Right cardiac atrium (tissue), 5 donors: ENCODE data around the gene NR2E1. TPM values are rescaled to one million over a fixed set of nuclear protein-coding genes. Genes with fewer than 3 reads are reported as not detected.

ENCODE experiments used
- ATAC-seq, 2 donors: fragments of 200-7000 bp; cut with Tn5 transposase; one replicate each; pipeline versions ENCODE4 v1.8.0 to v1.9.1; 2020; ENCODE audit warnings: moderate library complexity in 2 of 2, mild to moderate bottlenecking in 1 of 2
- DNase-seq, 3 donors: peaks; one replicate each; pipeline ENCODE4 v3.0.0-alpha.2; 2020
- H3K27ac ChIP-seq: one replicate; pipeline ENCODE4 v1.5.1; 2013; ENCODE audit warnings: mild to moderate bottlenecking, low read length, control low read depth, moderate library complexity
- H3K27me3 ChIP-seq: one replicate; pipeline ENCODE4 v1.6.1; 2013; ENCODE audit not compliant: control insufficient read depth, insufficient read depth
- H3K4me1 ChIP-seq: one replicate; pipeline ENCODE4 v1.6.1; 2013; ENCODE audit warnings: low read length; ENCODE audit not compliant: control insufficient read depth, insufficient read depth
- H3K4me3 ChIP-seq: one replicate; pipeline ENCODE4 v1.5.1; 2013; ENCODE audit warnings: low read length, control low read depth
- H3K9me3 ChIP-seq: one replicate; pipeline ENCODE4 v1.6.1; 2013; ENCODE audit warnings: low read length; ENCODE audit not compliant: control insufficient read depth
- WGBS: extraction: QIAGEN DNeasy Blood & Tissue Kit; methylation state at CpG from one replicate; pipeline ENCODE4 v1.1.7; 2013; 5-methylcytosine and 5-hydroxymethylcytosine counted together
- intact Hi-C, 4 donors: fragments of 100-400 bp; cut with DNase I; formaldehyde crosslinking; loops; one replicate each; pipeline versions ENCODE4 v1.11.0 to v1.14.0; 2022 to 2023
- long read RNA-seq, 4 donors: library from polyadenylated mRNA; unstranded; transcript quantifications; one replicate each; pipeline ENCODE4 v2.0.0, GENCODE V29; 2020 to 2021
- polyA plus RNA-seq: library from polyadenylated mRNA; stranded (reverse); fragments of 200-250 nt; gene quantifications from one replicate; pipeline ENCODE4 v1.2.3, GENCODE V29; 2013
- total RNA-seq, 4 donors: library from RNA; stranded (reverse); fragmentation: NEBNext Ultra II Directional; extraction: Animal tissue kit (Norgen Biotek cat#: 25700); gene quantifications; one replicate each; pipeline ENCODE4 v1.2.1, GENCODE V29; 2021
- donor health status: healthy with polysubstance abuse.
- donor health status: DM: no; HTN: yes; CAD: no.
- donor health status: DM: no; HTN: no; CAD: no.
- donor health status: DM: no; HTN: yes; CAD: no; lungs with severe emphysema.
- donor health status: DM: yes; HTN: yes; CAD: no.

NR2E1 gene
- not detected for total RNA-seq
- polyA plus RNA-seq, result not detected
- long read RNA-seq, donor 1, result 0 reads
- long read RNA-seq, donor 2, result 0 reads
- long read RNA-seq, donor 3, result 0 reads
- long read RNA-seq, donor 4, result 0 reads

- intact Hi-C loops, result no loop called here
- no peaks in the 10 kb centered on the region for H3K27me3 ChIP-seq
- DNase-seq (no peak), ATAC-seq (no peak)
- no peak within 1 kb of the TSS for H3K4me3 ChIP-seq
- peaks cover 4% of the 10 kb centered on the region for H3K4me1 ChIP-seq
- WGBS, result 2% methylated on average over 54 of the region's 54 CpGs
- H3K27ac ChIP-seq, result no peak within 1 kb of the TSS
- no peaks in the 10 kb centered on the region for H3K9me3 ChIP-seq
These were observed at the start of gene NR2E1 for GRCh38 chr6:108165714-108166663. TSS of gene NR2E1 (plus strand) at chr6:108166022. CDS start at chr6:108166766, 744 bp downstream.

GRCh38 chr6:108116546-108117426, 49.0 kb upstream of the NR2E1 start:
- Histone ChIP-seq H3K4me1 (peaks cover 2% of the 10 kb centered on the region), H3K27ac (no peak overlapping the region), H3K4me3 (no peak overlapping the region), H3K27me3 (no peaks in the 10 kb centered on the region), H3K9me3 (no peaks in the 10 kb centered on the region)
- DNase-seq (peak in 1 of 3 donors; percentile 56), ATAC-seq (no peak)
- WGBS, result 10% methylated on average over 46 of the region's 46 CpGs
- intact Hi-C loops, result loop anchor here in 2 of 4 donors (10.0 kb wide), 2 partner anchors 378 to 408 kb away; no protein-coding TSS in a partner anchor

- peak; percentile 61 to 64 for ATAC-seq
- intact Hi-C loops, result loop anchor here in 2 of 4 donors (10.0 kb wide), 2 partner anchors 377 to 407 kb away; no protein-coding TSS in a partner anchor
- peak overlapping the region; percentile 81 for H3K4me3 ChIP-seq
- peak; percentile 25 to 72 (median 71) for DNase-seq
- no peak overlapping the region for H3K27ac ChIP-seq
- 1% methylated on average over 72 of the region's 72 CpGs for WGBS
- H3K4me1 ChIP-seq, result peaks cover 2% of the 10 kb centered on the region
- no peaks in the 10 kb centered on the region for H3K27me3 ChIP-seq
- no peaks in the 10 kb centered on the region for H3K9me3 ChIP-seq
These were observed 48.1 kb upstream of the NR2E1 start for GRCh38 chr6:108117427-108118358.

GRCh38 chr6:108118359-108118724, 47.5 kb upstream of the NR2E1 start:
- H3K27me3 ChIP-seq, result no peaks in the 10 kb centered on the region

DNA sequence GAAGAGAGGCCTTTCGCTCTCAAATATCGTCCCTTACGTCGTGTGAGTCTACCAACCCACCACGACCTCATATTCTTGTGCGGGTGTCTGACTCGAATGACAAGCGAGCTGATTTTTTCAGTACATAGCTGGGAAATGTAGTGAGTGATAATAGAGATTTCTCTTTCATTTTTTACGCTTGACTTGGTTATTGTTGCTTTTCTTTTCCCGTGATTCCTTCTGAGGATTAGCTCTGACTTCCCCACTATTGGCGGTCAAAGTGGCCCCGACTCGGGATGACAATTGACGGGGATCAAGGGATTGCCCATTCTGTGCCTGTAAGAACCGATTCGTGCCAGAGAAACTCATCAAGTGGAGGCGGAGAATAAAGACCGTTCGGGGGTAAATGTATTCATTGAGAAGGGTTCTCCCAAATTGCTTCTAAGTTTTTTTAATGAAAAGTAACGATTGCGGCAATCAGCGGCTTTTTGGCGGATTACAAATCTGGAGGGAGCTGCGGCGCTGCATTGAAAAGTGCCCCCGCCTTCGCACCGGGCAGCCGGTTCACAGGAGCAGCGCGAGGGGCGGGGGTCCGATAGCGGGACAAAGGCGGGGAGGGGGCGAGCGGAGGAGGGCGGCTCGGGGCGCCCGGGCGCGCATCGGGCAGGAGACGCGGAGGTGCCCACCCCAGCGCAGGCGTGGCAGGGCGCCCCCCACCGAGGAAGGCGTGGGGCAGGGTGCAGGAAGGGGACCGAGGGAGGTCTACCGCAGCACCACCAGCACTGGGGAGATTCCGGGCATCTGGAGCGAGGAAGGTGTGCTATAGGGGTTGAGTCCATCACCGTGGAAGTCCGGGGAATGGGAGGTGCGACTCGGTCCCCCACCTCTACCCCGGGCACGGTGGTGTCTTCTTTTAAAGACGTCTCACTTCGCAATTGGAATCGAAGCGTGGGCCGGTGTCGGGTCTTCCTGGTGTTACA, 46.7 kb upstream of the NR2E1 start:
- Histone ChIP-seq H3K27ac (no peak overlapping the region), H3K4me3 (peak overlapping the region; percentile 81), H3K9me3 (no peaks in the 10 kb centered on the region), H3K27me3 (no peaks in the 10 kb centered on the region), H3K4me1 (peaks cover 2% of the 10 kb centered on the region)
- intact Hi-C loops, result loop anchor here in 2 of 4 donors (10.0 kb wide), 2 partner anchors 376 to 406 kb away; no protein-coding TSS in a partner anchor
- WGBS, result 3% methylated on average over 67 of the region's 67 CpGs
- ATAC-seq, result no peak
- peak in 1 of 3 donors; percentile 47 for DNase-seq

More at GRCh38 chr6:108118359-108118724, 47.5 kb upstream of the NR2E1 start:
- Histone ChIP-seq H3K4me1 (peaks cover 2% of the 10 kb centered on the region), H3K27ac (no peak overlapping the region), H3K9me3 (no peaks in the 10 kb centered on the region), H3K4me3 (peak overlapping the region; percentile 81)
- ATAC-seq, result no peak
- DNase-seq, result no peak
- intact Hi-C loops, result loop anchor here in 2 of 4 donors (10.0 kb wide), 2 partner anchors 376 to 406 kb away; no protein-coding TSS in a partner anchor
- WGBS, result 1% methylated on average over 45 of the region's 45 CpGs

DNA sequence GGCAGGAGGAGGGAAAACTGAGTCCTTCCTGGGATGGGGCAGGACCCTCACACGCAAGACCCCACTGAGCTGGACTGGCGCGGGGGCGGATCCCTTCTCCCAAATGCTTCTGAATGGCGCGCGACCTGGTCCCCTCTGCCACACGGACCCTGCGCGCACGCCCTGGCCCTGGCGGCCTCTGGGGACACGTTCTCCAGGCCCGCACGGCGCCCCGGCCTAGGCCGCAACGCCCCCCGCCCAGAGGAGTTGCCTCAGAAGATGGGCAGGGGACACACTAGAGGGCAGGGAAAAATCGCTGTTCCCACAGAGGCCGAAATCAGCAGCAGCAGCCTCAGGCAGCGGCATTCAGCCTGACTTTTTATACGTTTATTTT, 46.1 kb upstream of the NR2E1 start:
- no peak overlapping the region for H3K4me3 ChIP-seq
- no peaks in the 10 kb centered on the region for H3K9me3 ChIP-seq
- peaks cover 2% of the 10 kb centered on the region for H3K4me1 ChIP-seq
- 37% methylated on average over 24 of the region's 24 CpGs for WGBS
- intact Hi-C loops, result loop anchor here in 2 of 4 donors (10.0 kb wide), 2 partner anchors 375 to 405 kb away; no protein-coding TSS in a partner anchor
- H3K27me3 ChIP-seq, result no peaks in the 10 kb centered on the region
- ATAC-seq (no peak), DNase-seq (peak in 1 of 3 donors; percentile 49)
- H3K27ac ChIP-seq, result no peak overlapping the region

GRCh38 chr6:108120311-108120710, 45.5 kb upstream of the NR2E1 start:
- intact Hi-C loops, result no loop called here
- H3K27me3 ChIP-seq, result no peaks in the 10 kb centered on the region
- H3K4me1 ChIP-seq, result peaks cover 2% of the 10 kb centered on the region
- no peak for DNase-seq
- no peak for ATAC-seq
- no peak overlapping the region for H3K4me3 ChIP-seq
- H3K27ac ChIP-seq, result no peak overlapping the region
- WGBS, result 84% methylated on average over 12 of the region's 12 CpGs
- H3K9me3 ChIP-seq, result no peaks in the 10 kb centered on the region

- 49% methylated on average over 10 of the region's 10 CpGs for WGBS
- intact Hi-C loops, result no loop called here
- Histone ChIP-seq H3K27me3 (no peaks in the 10 kb centered on the region), H3K4me3 (no peak overlapping the region), H3K27ac (no peak overlapping the region), H3K4me1 (peaks cover 2% of the 10 kb centered on the region), H3K9me3 (no peaks in the 10 kb centered on the region)
- ATAC-seq (no peak), DNase-seq (no peak)
These were observed 44.2 kb upstream of the NR2E1 start for GRCh38 chr6:108121612-108122011.

GRCh38 chr6:108123481-108123929, 42.3 kb upstream of the NR2E1 start:
- no peak for DNase-seq
- Histone ChIP-seq H3K27ac (no peak overlapping the region), H3K4me3 (no peak overlapping the region), H3K9me3 (no peaks in the 10 kb centered on the region), H3K27me3 (no peaks in the 10 kb centered on the region), H3K4me1 (no peaks in the 10 kb centered on the region)
- intact Hi-C loops, result no loop called here
- 21% methylated on average over 13 of the region's 13 CpGs for WGBS
- ATAC-seq, result no peak
